SK-N-SH treated with all-trans-retinoic acid at 6 μM for 48 hours (cell line): Measurements from ENCODE around the gene CDK14.

Experiments used
- CSRNP3 ChIP-seq: fragments of 250-450 bp; sonication (Bioruptor Pico); IDR thresholded peaks from 2 replicates; pipeline ENCODE4 v1.5.1; 2021; ENCODE audit warnings: mild to moderate bottlenecking, moderate library complexity
- ESRRG ChIP-seq: fragments of 250-450 bp; sonication (Bioruptor Pico); IDR thresholded peaks from 2 replicates; pipeline ENCODE4 v1.6.1; 2021; ENCODE audit warnings: mild to moderate bottlenecking
- ISL1 ChIP-seq: fragments of 250-450 bp; sonication (Bioruptor Pico); IDR thresholded peaks from 2 replicates; pipeline ENCODE4 v2.1.2; 2022; ENCODE audit warnings: mild to moderate bottlenecking, moderate library complexity
- PATZ1 ChIP-seq: fragments of 250-450 bp; sonication (Bioruptor Pico); IDR thresholded peaks from 2 replicates; pipeline ENCODE4 v1.8.0; 2020; ENCODE audit warnings: mild to moderate bottlenecking, moderate library complexity, borderline replicate concordance
- RARB ChIP-seq: fragments of 250-450 bp; sonication (Bioruptor Pico); IDR thresholded peaks from 2 replicates; pipeline ENCODE4 v1.8.0; 2021; ENCODE audit warnings: mild to moderate bottlenecking, moderate library complexity
- SNAI2 ChIP-seq: fragments of 250-450 bp; sonication (Bioruptor Pico); IDR thresholded peaks from 2 replicates; pipeline ENCODE4 v1.5.0; 2020; ENCODE audit warnings: mild to moderate bottlenecking, moderate library complexity
- TCF4 ChIP-seq: fragments of 250-450 bp; sonication (Bioruptor Pico); IDR thresholded peaks from 2 replicates; pipeline ENCODE4 v1.8.0; 2021; ENCODE audit warnings: mild to moderate bottlenecking, moderate library complexity, borderline replicate concordance
- ZNF565 ChIP-seq: fragments of 450-650 bp; formaldehyde crosslinking; conservative IDR thresholded peaks from 2 replicates; pipeline ENCODE4 v1.5.0; 2020; ENCODE audit warnings: low read depth, mild to moderate bottlenecking, moderate library complexity

- TF ChIP-seq RARB (CRISPR knock-in tag) (no peak), ISL1 (no peak), CSRNP3 (CRISPR knock-in tag) (no peak), ZNF565 (CRISPR knock-in tag) (no peak), ESRRG (CRISPR knock-in tag) (no peak), SNAI2 (CRISPR knock-in tag) (no peak), TCF4 (CRISPR knock-in tag) (no peak), PATZ1 (no peak)
Observed at GRCh38 chr7:91020636-91021385, 424.7 kb downstream of the CDK14 start.
